ENCODE data around the gene ZNF688.

ZNF688 gene

GRCh38 chr16:30556125-30556473 is 15.4 kb downstream of the ZNF688 start:
- DNase-seq (ENCODE audit: extremely low read depth, insufficient read length): no peak
- TF ChIP-seq CTCF (IDR thresholded peaks at IDR 0.05; ENCODE audit: insufficient read depth, low read length, poor library complexity, severe bottlenecking): no peak
- Histone ChIP-seq H3K36me3 (ENCODE audit: control insufficient read depth, insufficient read depth, low read length) (peaks cover 7% of the 10 kb centered on the region; the same call in 1 of the 2 replicates), H3K4me3 (replicated peaks; ENCODE audit: low read depth, low read length) (no peak overlapping the region), H3K27me3 (replicated peaks; ENCODE audit: control insufficient read depth, insufficient read depth, low read length) (no peaks in the 10 kb centered on the region)

- no peak for DNase-seq (ENCODE audit: extremely low read depth, insufficient read length)
- Histone ChIP-seq H3K27me3 (replicated peaks; ENCODE audit: control insufficient read depth, insufficient read depth, low read length) (no peaks in the 10 kb centered on the region), H3K4me3 (replicated peaks; ENCODE audit: low read depth, low read length) (no peak overlapping the region), H3K36me3 (ENCODE audit: control insufficient read depth, insufficient read depth, low read length) (peaks cover 7% of the 10 kb centered on the region; the same call in 1 of the 2 replicates)
- TF ChIP-seq CTCF (IDR thresholded peaks at IDR 0.05; ENCODE audit: insufficient read depth, low read length, poor library complexity, severe bottlenecking): no peak
Observed at GRCh38 chr16:30555315-30556124, 16.0 kb downstream of the ZNF688 start.

GRCh38 chr16:30554557-30555314 is 16.8 kb downstream of the ZNF688 start:
- no peaks in the 10 kb centered on the region for H3K27me3 ChIP-seq (replicated peaks; ENCODE audit: control insufficient read depth, insufficient read depth, low read length)
- peaks cover 7% of the 10 kb centered on the region; the same call in 1 of the 2 replicates for H3K36me3 ChIP-seq (ENCODE audit: control insufficient read depth, insufficient read depth, low read length)
- no peak overlapping the region for H3K4me3 ChIP-seq (replicated peaks; ENCODE audit: low read depth, low read length)
- TF ChIP-seq CTCF (IDR thresholded peaks at IDR 0.05; ENCODE audit: insufficient read depth, low read length, poor library complexity, severe bottlenecking): no peak
- no peak for DNase-seq (ENCODE audit: extremely low read depth, insufficient read length)

GRCh38 chr16:30553393-30553899 is 18.1 kb downstream of the ZNF688 start:
- Histone ChIP-seq H3K36me3 (ENCODE audit: control insufficient read depth, insufficient read depth, low read length) (peaks cover 7% of the 10 kb centered on the region; the same call in 1 of the 2 replicates), H3K4me3 (replicated peaks; ENCODE audit: low read depth, low read length) (no peak overlapping the region), H3K27me3 (replicated peaks; ENCODE audit: control insufficient read depth, insufficient read depth, low read length) (no peaks in the 10 kb centered on the region)
- no peak for TF ChIP-seq CTCF (IDR thresholded peaks at IDR 0.05; ENCODE audit: insufficient read depth, low read length, poor library complexity, severe bottlenecking)
- DNase-seq (ENCODE audit: extremely low read depth, insufficient read length): no peak

GRCh38 chr16:30552956-30553355 is 18.6 kb downstream of the ZNF688 start:
- no peak for TF ChIP-seq CTCF (IDR thresholded peaks at IDR 0.05; ENCODE audit: insufficient read depth, low read length, poor library complexity, severe bottlenecking)
- no peaks in the 10 kb centered on the region for H3K27me3 ChIP-seq (replicated peaks; ENCODE audit: control insufficient read depth, insufficient read depth, low read length)
- DNase-seq (ENCODE audit: extremely low read depth, insufficient read length): no peak
- H3K4me3 ChIP-seq (replicated peaks; ENCODE audit: low read depth, low read length): no peak overlapping the region
- H3K36me3 ChIP-seq (ENCODE audit: control insufficient read depth, insufficient read depth, low read length): peaks cover 7% of the 10 kb centered on the region; the same call in 1 of the 2 replicates

Measured in GM06990 (cell line).